NCI-H2171 treated with DMSO at 0.1 percent for 48 hours (cell line): ENCODE results near the gene PEX10.

Experiments
- DNase-seq: peaks from one replicate; lab custom pipeline; 2025; lab: John Stamatoyannopoulos, UW

PEX10 gene

GRCh38 chr1:2404890-2405511, 7.4 kb downstream of the PEX10 start:
- DNase-seq, result no peak

GRCh38 chr1:2404142-2404889, 8.0 kb downstream of the PEX10 start:
- no peak for DNase-seq

DNA sequence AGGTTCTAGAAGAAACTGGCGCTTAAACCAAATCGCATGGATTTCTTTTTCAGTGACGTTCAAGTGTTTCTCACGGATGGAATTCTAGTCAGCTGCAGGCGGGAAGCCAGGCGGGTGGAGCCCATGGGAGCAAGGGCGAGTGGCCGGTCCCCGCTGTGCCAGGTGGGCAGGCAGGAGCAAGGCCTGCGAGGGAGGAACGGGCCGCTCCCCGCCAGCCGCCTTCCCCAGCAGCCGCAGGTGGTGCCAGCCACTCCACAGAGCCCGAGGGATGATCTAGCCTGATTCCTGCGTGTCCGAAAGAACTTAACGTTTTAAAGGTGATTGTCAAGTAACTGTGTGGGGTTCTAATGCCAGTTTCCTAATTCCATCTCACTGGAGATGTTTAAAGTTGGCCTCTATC, 9.1 kb downstream of the PEX10 start:
- DNase-seq, result no peak

- DNase-seq, result no peak
Measured at GRCh38 chr1:2402420-2402819, 9.9 kb downstream of the PEX10 start.

- DNase-seq, result no peak
Measured at GRCh38 chr1:2400950-2401649, 11.3 kb downstream of the PEX10 start.

- no peak for DNase-seq
Measured at GRCh38 chr1:2400576-2400909, 11.8 kb downstream of the PEX10 start.

GRCh38 chr1:2399890-2400575, 12.3 kb downstream of the PEX10 start:
- DNase-seq, result no peak

DNA sequence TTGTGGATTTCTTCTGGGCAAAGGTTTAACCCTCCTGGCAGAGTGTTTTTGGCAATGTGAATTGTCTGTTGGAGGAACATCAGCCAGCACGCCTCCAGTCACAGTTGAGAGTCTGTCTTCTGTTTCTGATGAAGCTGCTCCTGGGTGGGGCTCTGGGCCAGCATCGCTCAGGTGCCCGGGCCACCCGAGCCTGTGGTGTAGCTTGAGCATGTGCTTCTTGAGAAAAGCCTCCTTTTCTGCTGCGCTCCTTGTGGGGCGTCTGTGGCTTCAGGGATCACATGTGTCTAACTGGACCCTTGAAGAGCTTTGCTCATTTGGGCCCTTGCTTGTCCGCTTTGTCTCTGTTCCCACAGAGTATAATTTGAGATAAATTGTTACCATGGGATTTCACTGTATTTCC, 13.5 kb downstream of the PEX10 start:
- no peak for DNase-seq

GRCh38 chr1:2397007-2397679, 15.2 kb downstream of the PEX10 start:
- no peak for DNase-seq

DNA sequence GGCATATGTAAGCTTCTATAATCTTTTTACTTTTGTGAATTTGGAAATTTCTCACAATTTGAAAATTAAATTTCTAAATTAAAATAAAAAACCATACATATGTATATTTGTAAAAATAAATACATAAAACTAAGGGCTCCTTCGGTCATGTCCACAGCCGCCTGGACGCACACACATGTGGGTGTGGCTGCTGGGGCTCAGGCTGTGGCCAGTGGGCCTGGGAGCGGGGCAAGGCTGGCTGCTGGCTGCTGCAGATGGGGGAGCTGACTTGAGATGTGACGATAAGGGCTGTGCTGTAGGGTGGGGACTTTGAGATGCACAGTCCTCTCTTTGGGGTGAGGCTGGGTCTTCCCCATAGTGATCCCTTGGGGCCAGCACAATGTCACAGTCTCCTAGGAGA, 15.9 kb downstream of the PEX10 start:
- no peak for DNase-seq

DNA sequence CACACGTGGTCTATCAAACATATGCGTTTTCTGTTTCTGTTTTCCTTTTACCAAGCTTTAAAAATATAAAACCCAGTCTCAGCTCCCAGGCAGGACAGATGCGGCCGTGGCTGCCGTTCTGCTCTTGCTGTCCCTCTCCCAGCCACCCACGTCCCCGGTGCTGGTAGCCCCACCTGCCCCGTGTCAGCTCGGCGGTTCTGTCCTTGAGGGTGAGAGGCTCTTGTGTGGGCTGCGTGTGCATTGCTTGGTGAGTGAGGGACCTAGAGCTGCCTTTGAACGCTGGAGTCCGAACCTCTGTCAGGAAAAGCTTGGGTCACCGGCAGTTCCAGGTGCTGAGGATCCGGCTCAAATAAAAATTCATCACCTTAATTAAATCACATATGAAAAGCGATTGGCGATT, 16.3 kb downstream of the PEX10 start:
- no peak for DNase-seq

DNA sequence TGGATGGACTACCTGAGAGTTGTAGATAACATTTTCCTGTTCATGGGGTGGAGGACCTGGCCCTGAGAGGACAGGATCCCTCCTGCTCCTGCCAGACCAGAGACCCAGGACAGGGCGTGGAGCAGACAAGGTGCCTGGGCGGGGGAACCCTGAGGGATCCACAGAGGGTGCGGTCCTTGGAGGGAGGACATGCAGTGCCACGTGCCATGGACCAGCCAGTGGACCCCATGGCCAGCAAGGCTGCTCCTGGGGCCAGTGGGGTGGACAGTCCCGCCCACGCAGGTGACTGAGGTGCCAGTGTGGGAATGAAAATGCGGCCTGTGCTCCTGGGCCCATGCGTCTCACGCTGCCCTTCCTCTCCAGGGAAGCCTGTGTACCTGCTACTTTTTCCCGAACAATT, 17.1 kb downstream of the PEX10 start:
- DNase-seq, result no peak

DNA sequence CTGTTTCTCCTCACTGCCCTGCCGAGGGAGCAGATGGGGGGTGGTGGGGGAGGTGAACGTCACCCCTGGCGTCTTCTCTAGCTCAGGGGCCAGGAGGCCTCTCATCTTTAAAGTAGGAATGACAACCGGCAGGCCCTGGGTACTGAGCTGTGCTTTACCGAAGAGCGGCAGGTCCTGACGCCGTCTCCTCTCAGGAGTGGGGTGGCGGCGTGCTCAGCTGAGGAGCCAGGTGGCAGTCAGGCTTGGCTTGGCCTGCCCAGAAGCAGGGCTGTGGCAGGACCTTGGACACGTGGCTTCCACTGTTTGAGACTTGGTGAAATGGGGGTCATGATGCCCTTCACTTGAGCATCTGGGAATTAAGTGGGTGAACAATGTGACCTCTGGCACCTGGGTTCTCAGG, 17.6 kb downstream of the PEX10 start:
- DNase-seq, result no peak

- DNase-seq, result no peak
Measured at GRCh38 chr1:2394220-2394619, 18.1 kb downstream of the PEX10 start.

DNA sequence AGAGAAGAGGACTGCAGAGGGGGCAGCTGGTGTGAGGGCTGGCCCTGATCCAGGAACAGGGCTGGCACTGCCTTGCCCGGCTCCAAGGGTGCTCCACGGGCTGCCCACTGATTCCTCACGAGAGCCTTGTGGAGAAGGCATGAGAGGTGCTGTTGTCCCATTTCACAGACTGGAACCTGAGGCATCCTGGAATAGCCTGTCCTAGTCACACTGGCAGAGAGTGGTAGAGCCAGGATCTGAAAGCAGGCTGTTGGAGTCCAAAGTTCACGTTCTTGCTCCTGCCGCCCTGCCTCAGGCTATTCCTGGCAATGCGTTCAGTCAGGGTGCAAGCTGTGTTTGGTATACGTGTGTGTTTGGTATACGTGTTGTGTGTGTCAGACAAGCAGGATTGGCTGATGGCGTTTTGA, 18.9 kb downstream of the PEX10 start:
- DNase-seq, result no peak

DNA sequence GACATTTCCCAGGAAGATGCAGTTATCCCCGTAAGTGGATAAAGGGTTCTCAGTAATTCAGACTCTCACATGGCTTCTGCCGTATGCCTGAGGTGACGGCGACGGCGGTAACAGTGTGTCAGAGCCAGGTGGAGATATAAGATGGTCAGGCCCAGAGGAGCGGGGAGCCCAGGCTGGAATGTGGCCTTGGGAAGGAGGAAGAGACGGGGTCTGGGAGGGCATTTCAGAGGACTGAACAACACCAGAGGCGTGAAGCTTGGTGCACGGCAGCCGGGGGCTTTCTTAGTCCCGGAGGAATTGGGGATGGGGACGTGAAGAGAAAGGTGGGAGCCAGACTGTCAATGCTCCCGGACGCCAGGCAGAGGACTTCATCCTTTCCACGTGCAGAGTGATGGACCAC, 19.7 kb downstream of the PEX10 start:
- DNase-seq, result no peak

GRCh38 chr1:2391931-2392509, 20.3 kb downstream of the PEX10 start:
- no peak for DNase-seq

GRCh38 chr1:2391041-2391930, 21.1 kb downstream of the PEX10 start, which contains the start of the genes MORN1 and RER1:
MORN1 (minus strand) TSS chr1:2391554; CDS start chr1:2391533, 21 bp downstream.
RER1 (plus strand) TSS chr1:2391841; CDS start chr1:2395791, 3,950 bp downstream.
- peak; percentile 97 for DNase-seq

DNA sequence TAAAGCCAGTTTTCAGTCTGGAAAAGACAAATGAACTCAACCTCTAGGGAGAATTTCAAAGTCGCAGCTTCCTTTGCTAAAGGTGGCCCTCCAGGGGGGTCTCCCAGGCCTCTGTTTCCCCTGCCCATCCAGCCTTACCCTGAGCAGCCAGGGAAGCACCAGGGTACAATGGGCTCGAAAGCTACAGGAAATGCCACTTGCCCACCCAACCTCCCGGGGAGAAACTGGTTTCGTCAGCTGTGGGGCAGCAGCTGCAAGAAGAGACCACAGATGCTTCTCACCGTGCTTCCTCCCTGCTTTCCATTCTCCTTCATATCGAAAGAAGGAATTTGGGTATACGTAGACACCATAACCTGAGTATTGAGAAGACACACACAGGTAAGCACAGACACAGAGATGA, 22.7 kb downstream of the PEX10 start:
- no peak for DNase-seq
